RWPE1 (cell line): ENCODE results near the gene MBTPS1.

Source experiments
- CTCF ChIA-PET: fragments of 350-600 bp; sonication (Branson Sonifier 250); formaldehyde crosslinking; extraction: SDS; loops from one replicate; lab custom pipeline; 2021; lab: Yijun Ruan, JAX
- POLR2A ChIA-PET: fragments of 400-600 bp; formaldehyde crosslinking; extraction: SDS; loops from one replicate; lab custom pipeline; 2020; ENCODE audit warnings: antibody characterized with exemption; ENCODE audit not compliant: low non-redundant PET; lab: Yijun Ruan, JAX
- DNase-seq: peaks from one replicate; pipeline ENCODE4 v3.0.0; 2012; ENCODE audit warnings: low spot score
- H3K27ac ChIP-seq: fragments of 450-650 bp; 2 replicates; pipeline ENCODE4 v1.5.1; 2017
- CTCF ChIP-seq: fragments of 450-650 bp; conservative IDR thresholded peaks from 2 replicates; pipeline ENCODE4 v1.5.1; 2017; ENCODE audit warnings: low read depth, mild to moderate bottlenecking

Gene MBTPS1

GRCh38 chr16:84040823-84041820, 75.6 kb downstream of the MBTPS1 start:
- TF ChIP-seq CTCF: no peak
- peak; percentile 38 for DNase-seq
- POLR2A ChIA-PET: no interaction called here
- CTCF ChIA-PET: interaction anchor here (0.6 to 2.2 kb wide), 4 partner anchors 24 to 714 kb away, joined by 3 to 10 read pairs (median 4); no protein-coding TSS in a partner anchor
- H3K27ac ChIP-seq: peak overlapping the region; percentile 35

GRCh38 chr16:84040226-84040822, 76.4 kb downstream of the MBTPS1 start:
- ChIA-PET CTCF (interaction anchor here (1.3 kb wide), 1 partner anchor 25 kb away, joined by 4 read pairs; no protein-coding TSS in a partner anchor), POLR2A (no interaction called here)
- no peak overlapping the region; the same call in 1 of the 2 replicates for H3K27ac ChIP-seq
- no peak for DNase-seq
- TF ChIP-seq CTCF: no peak

- no peak for TF ChIP-seq CTCF
- CTCF ChIA-PET: no interaction called here
- POLR2A ChIA-PET: no interaction called here
- DNase-seq: no peak
- no peak overlapping the region for H3K27ac ChIP-seq
Measured at GRCh38 chr16:84039696-84040095, 77.0 kb downstream of the MBTPS1 start.

- ChIA-PET CTCF (no interaction called here), POLR2A (no interaction called here)
- no peak for DNase-seq
- no peak overlapping the region for H3K27ac ChIP-seq
- no peak for TF ChIP-seq CTCF
Measured at GRCh38 chr16:84038469-84038868, 78.3 kb downstream of the MBTPS1 start.

- POLR2A ChIA-PET: no interaction called here
- no peak for DNase-seq
- TF ChIP-seq CTCF: no peak
- H3K27ac ChIP-seq: no peak overlapping the region
- CTCF ChIA-PET: interaction anchor here (0.6 kb wide), 1 partner anchor 1486 kb away, joined by 4 read pairs; no protein-coding TSS in a partner anchor
Measured at GRCh38 chr16:84036982-84037425, 79.7 kb downstream of the MBTPS1 start.

GRCh38 chr16:84036131-84036530, 80.6 kb downstream of the MBTPS1 start:
- H3K27ac ChIP-seq: no peak overlapping the region
- ChIA-PET POLR2A (no interaction called here), CTCF (interaction anchor here (0.6 kb wide), 1 partner anchor 29 kb away, joined by 4 read pairs; no protein-coding TSS in a partner anchor)
- DNase-seq: no peak
- no peak for TF ChIP-seq CTCF
